ENCODE results near the gene PPP1R9A.

PPP1R9A gene

DNA sequence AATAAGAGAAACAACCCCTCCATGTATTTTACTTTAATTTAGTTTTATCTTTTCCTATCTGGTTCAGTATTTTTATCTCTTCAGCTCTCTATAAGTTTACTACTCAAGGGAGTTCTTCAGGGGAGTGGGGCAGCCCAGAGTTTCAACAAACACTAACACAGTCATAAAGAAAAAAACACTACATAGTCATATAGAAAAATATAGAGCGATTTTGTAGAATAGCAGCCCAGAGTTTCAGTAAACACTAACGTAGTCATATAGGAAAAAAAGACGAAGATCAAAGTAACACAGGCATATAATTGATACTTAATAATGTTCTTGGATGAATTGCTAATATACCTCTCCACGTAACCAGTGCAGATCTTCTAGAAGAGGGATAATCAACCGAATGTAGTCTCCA, 362.2 kb downstream of the PPP1R9A start:
- no peak for DNase-seq

DNA sequence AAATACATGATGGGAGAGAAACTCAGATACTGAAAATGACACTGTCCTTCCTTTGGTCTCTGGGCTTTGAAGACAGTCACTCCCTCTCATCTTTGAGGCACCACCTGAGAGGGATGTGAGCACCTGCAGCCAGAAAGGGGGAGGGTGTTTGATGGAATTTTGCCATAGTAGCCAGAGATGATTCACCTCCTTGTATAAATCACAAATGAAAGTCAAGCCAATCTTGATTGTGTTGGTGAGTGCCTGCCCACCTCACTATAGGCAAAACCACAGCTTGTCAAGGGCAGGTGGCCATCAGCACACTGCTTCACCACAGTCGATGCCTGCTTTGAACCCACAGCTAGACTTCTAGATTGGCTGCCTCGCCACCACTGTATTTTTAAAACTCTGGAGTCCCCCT, 368.7 kb downstream of the PPP1R9A start:
- no peak for DNase-seq

DNA sequence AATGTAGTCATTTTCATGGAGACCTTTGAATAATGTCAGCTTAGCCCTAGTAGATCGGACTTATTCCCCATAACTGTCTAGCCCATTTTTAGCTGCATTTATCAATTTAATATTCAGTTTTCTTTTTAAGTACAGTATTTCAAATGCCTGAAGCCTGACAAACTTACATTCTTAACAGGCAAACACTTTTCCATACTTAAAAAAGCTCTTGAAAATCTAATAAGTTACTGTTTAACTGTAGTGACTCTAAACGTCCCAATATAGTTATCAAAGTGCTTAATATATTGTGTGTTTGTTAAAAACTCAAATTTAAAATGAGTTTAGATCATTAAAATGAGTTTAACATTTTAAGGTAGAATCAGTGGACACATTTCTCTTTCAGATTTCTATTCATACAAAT, 372.0 kb downstream of the PPP1R9A start:
- DNase-seq: no peak

DNA sequence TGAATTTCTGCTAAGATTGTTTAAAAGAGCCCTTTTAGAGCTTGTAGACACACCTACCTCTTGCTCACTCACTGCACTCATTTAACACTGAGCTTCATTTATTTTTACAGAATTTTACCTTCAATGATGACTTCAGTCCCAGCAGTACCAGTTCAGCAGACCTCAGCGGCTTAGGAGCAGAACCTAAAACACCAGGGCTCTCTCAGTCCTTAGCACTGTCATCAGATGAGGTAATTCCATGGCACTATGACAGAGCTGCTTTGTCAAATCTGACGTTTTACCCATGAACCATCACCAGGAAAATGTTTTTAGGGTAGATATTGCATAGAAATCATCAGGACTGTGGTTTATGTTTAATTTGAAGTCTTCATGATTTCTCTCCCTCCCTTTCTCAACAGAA, 378.7 kb downstream of the PPP1R9A start:
- no peak for DNase-seq

DNA sequence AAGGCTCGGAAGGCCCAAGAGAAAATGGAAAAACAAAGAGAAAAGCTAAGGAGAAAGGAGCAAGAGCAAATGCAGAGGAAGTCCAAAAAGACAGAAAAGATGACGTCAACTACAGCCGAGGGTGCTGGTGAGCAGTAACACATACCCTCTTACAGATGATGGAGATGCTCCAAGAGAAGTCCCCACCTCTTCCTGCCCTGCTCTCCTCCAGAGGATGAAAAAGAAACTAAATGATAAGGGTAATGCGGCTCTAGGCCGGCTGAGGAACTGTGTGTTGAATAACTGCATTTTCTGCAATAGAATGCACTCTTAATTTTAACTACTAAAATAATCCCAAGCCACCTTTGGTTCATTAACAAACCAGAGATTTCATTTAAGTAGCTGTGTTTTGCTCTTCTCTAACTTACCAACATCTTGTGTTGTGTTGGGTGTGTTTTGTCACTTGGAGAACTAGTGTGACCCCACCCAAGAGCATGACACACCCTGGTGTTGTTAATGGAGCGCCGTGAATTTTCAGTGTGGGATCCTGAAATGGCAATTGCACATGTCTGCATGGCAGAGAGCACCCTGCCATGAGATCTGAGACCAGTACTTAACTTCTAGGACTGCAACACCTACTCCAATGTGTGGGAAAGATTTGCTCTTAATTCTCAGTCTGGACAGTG, 382.9 kb downstream of the PPP1R9A start:
- no peak for DNase-seq

DNA sequence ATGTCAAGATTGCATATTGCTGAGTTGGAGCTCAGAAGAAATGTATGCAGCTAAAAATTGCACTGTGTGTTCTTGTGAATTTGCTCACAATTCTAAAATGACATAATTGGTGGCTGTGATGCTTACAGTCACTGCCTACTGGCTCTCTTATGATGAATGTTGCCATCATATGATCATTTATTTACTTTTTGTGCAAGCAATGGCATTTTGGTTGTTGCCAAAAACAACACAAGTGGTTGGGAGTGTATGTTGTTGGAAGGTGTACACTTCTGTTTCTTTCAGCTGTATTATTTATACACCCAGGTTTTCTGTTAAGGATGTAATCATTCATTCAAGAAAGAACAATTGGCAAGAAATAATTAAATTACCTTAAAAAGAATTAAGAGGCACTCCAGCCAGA, 388.0 kb downstream of the PPP1R9A start:
- no peak for DNase-seq

DNA sequence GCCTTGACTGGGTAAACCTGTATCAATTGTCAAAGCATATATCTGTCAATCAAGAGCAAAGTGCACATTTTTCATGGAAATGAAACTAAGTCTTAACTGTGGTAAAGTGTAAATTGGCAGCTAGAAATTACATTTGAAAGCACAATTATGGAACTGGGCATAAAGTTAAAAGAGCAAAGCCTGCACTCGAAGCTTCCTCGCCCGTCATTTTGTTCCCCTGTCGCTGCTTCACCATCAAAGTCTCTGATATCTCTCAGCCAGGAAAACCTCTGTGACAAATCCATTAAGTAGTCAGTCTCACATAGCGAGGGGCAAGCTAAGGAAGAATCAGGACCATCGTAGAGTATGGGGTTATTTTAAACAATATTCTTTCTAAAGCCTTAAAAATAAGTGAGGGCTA, 389.1 kb downstream of the PPP1R9A start:
- DNase-seq: no peak

DNA sequence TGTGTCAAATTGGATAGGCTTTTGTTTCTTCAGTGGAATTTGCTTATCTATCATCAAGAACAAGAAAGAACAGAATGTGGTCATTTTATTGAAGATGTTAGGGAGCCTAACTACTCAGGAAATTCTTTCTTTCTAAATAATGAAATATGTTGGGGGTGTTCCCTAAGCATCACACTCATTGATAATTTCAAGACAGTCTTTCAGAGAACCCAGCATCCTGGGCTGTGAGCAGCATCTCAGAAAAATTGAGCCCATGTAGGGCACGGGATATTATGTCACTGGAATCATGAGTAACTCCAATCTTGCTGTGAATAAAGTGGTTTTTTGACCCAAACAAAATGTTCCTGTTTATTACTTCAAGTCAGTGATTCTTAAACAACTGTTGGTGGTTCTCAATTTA, 389.6 kb downstream of the PPP1R9A start:
- DNase-seq: no peak

DNA sequence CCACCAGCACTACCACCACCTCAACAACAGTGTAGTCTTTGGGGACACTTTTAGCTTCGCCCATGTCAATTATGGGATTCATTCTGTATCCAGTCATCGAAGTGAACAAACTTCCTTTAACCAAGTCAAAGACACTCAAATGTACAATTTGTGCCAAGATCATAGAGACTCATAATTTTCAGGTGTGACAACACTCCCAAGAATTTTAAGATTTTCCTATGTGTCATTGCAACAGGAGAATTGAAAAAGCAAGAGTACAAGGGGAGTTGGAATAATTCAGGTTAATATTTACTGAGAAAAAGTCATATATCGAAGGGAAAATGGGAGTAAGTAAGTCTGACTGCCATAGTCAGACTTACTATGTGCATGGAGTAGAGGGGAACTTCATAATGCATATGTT, 390.7 kb downstream of the PPP1R9A start:
- DNase-seq: no peak

DNA sequence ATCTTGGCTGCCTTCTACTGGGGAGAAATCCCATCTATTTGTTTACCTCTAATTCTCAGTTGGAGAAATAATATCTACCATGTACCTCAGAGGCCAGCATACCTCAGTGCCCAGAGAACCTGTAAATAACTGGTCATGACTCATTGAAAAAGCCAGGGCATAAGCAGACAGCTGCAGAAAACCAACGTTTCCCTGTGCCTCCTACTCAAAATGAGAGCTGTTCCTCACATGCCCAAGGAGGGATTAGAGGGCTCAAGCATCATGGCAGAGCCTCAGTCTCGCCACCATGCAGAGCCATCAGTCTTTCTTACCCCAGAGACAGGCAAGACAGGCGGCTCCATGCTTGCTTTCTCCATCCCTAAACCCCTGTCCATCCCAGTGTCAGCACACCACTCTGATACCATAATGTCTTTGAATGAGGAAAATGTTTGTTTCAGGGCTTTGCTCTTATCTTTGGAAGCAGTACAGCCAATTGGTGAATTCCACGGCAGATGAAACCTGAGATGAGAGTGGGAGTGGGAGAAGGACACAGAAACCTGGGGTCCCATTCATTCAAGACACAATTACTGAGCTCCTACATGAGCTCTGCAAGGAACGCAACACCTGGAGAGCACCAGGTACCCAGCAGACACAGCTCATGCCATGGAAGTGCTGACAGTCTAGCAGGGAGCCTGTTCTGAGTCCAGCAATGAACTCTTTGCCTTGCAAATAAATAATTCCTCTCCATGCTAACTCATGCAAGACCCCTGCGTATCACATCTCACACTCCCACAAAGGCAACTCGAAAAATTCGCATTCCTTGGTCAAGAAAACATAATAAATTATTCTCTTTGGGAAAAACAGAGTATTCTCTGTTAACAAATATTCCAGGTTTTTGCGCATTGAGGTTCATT, 395.9 kb downstream of the PPP1R9A start:
- no peak for DNase-seq

DNA sequence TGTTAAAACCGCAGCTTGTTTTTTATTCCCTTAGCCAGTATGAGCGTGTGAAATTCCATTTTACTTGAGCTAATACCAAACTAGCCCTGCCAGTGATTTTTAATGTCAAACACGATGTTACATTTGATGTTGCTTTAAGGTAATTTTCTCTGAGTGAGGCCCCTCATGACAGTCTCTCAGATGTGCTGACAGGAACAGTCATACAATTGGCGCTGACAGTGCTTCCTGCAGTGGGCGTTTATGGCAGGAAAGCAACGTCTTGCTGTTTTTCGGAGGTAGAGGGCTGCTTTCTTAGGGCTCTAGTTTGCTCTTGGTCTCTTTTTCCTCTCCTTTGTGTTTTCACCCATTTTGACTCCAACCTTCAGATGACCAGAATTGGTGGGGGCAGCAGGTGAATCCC, 397.6 kb downstream of the PPP1R9A start:
- DNase-seq: no peak

DNA sequence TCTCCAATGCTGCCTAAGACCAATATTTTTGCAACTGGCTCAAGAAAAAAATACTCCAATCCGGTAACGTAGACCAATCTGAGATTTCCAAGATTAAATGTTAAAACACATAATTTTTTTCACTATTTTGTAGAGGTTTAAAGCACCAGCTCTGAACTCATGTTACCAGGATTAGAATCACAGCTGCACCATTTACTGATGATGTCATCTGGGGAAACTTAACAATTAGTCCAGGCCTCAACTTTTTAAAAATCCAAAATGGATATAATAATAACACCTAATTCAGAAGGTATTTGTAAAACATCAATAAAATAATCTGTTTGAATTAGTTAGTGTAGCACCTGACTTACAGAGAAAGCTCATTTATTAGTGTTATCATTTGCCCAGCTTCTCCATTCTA, 402.6 kb downstream of the PPP1R9A start:
- DNase-seq: no peak

DNA sequence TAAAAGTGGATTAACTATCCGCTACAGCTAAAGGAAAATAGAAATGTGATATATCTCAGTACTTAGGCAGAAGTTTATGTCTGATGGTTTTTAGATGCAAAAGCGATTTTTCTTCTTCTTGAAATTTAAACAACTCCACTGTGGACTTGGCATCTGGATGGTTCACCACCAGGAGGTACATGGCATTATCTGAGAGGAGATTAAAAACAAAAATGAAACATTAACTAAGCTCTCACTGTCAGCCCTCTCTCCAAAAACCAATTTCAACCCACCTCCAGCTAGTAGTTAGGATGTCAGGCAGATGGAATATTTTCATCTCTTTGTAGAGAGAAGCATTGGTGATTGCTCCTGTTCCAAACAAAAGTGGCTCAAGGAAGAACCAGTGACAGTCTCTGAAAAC, 404.0 kb downstream of the PPP1R9A start:
- no peak for DNase-seq

DNA sequence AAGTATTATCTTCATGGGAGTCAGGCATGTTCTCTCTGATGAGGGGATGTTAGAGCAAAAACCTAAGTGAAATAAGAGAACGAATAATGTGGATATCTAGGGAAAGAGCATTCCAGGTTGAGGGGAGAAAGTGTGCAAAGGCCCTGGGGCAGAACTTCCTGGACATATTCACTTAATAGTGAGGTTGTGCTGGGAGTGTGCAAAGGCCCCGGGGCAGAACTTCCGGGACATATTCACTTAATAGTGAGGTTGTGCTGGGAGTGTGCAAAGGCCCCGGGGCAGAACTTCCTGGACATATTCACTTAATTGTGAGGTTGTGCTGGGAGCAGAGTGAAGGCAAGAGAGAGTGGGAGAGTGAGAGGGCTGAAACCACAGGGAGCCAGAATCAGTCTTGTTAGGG, 405.2 kb downstream of the PPP1R9A start:
- no peak for DNase-seq

DNA sequence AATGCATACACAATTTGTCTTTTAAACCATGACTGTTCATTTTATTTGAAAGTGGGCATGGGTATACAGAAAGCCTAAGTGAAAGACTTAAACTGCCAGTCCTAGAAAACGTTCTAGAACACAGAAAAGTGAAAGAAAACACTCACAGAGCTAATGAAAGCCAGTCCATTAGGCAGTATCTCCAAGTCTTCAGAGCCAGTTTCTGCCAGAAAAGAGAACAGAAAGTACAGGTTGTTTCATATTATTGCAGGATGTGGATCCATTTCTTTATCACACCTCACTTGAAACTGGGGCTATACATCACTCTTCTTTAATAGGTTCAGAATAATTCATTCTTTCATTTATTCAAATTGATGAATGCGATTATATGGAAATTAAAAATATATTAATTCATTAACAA, 409.2 kb downstream of the PPP1R9A start:
- no peak for DNase-seq

DNA sequence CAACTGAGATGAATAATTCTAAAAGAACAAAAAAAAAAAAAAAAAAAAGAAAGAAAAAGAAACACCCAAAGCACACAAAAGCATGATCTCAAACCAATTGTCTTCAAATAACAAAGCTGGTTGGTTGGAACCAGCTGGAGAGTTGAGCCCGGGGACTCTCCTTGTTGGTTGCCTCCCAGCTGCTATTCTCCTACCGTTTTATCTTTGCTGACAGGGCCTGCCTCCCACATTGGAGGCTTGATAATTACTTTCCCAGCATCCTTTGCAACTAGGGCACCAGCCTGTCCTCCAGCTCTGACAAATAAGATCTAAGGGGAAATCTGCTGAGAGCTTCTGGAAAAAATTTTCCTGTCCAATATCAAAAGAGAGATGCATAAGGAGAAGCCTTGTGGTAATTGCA, 410.2 kb downstream of the PPP1R9A start:
- peak; percentile 22 for DNase-seq

DNA sequence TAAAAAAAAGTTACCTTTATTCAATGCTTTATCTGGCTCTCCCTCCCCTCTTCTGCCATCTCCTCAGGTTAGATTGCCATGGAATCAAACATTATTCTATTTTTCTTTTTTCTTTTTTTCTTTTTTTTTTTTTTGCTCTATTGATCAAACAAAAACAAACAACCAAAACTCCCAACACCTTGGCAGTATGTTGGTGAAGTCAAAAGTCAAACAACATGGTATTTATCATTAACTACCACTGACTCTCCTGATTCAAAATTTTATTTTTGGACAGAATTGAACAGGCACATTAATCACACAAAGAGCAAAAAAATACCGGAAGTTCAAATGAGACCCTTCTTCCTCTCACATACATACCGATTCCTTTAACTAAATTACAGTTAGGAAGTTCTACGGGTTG, 410.6 kb downstream of the PPP1R9A start:
- DNase-seq: no peak

DNA sequence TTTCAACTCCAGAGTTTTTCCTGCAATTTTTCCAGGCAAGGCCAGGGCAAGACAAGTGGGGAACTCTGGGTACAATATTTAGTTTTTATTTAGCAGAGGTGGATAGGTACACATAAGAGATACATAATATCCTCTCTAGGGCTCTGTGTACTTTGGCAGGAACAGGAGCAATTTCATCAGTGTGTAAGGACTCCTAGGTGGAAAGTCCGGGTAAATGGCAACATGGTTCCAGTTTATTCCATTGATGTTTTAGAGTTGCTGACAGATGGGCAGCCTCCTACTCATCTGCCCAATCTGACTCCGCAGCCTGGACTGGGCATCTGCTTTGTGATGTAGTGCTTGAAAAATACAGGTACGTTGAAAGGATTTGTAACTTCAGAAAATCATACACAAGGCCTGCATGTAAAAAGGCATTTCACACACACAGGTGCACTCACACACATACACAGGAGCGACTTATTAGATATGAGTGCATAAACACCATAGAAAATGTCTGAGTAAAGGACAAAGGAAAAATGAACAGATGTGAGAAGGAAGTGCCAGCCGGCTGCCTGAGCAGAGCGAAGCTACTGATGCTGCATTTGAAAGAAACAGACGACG, 411.2 kb downstream of the PPP1R9A start:
- no peak for DNase-seq

DNA sequence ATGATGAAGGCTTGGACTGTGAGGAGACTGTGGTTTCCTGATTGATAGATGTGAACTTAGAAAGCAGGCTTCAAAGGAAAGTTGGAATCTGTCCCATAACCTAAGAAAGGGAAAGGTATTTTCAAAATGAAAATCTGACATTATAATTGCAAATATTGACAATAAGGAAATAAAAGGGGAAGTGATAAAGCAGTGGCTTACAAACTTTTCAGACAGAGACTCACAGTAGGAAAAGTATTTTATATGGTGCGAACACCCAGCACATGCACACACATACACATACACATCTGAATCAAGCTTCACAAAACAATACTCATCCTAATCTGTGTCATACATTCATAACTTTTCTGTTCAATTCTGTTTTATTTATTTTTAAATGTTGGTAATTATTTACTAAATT, 412.2 kb downstream of the PPP1R9A start:
- DNase-seq: no peak

DNA sequence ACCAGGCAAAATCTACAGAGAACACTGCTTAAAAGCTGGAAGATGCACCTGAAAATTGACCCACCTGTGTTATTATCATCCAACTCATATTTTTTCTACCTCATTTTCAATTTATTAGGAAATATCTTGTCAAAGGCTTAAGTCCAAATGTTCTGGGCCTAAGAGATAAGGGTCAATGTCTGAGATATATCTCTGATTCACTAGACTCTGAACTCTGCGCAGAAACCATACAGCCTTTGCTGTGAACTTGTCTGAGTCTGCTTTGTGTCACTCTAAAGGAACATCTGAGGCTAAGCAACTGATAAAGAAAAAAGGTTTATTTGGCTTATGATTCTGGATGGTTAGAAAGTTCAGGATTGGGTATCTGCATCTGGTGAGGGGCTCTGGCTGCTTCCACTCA, 413.3 kb downstream of the PPP1R9A start:
- DNase-seq: no peak

DNA sequence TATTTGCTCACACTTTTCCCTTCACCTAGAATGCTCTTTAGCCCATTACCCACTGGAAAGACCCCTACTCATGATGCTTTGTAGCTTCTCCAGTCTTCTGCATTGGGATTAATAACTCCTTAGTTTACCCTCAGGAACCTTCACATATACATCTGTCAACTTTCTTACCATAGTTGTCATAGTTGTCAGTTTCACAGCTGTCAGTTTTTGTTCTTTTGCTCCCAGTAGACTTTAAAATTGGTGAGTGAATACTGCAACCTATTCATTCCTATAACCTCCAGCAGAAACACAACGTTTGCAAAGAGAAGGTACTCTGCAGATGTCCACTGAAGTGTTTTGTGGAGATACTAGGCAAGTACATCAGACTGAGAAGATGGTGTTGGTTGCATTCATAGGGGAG, 414.3 kb downstream of the PPP1R9A start:
- no peak for DNase-seq

DNA sequence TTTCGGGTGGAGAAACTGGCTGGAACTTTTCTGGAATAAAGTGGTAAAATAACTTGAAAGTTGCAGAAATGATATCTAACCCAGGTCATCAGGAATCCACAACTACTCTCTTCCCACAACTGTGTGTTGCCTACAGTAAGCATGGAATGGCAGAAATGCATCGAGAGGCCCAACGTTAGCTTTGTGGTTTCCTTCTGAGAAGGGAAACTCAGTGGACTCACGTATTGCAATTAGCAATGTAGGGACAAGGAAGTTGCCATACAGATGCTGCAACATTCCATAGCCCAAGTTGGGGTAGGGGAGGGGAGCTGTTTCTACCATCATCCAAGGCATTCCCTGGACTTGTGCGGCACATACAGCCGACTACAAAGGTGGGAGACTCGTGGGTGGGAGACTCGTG, 415.0 kb downstream of the PPP1R9A start:
- DNase-seq: no peak

DNA sequence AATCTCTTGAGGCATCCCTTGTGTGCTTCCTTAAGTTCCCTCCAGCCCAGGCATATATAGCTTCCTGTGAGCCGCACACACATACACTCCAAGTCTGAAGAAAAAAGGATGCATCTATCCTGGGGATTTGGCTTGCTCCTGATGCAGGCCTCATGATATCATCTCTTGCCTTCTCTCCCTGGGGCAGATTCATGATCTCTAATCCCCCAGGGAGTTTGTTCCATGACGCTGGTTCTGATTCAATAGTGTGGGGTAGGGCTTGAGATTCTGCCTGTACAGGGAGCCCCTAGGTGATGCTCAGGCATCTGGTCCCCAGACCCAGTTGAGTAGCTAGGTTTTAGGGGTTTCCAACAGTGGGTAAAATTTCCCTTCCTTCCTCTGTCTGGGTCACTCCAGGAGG, 415.5 kb downstream of the PPP1R9A start:
- peak; percentile 13 for DNase-seq

DNA sequence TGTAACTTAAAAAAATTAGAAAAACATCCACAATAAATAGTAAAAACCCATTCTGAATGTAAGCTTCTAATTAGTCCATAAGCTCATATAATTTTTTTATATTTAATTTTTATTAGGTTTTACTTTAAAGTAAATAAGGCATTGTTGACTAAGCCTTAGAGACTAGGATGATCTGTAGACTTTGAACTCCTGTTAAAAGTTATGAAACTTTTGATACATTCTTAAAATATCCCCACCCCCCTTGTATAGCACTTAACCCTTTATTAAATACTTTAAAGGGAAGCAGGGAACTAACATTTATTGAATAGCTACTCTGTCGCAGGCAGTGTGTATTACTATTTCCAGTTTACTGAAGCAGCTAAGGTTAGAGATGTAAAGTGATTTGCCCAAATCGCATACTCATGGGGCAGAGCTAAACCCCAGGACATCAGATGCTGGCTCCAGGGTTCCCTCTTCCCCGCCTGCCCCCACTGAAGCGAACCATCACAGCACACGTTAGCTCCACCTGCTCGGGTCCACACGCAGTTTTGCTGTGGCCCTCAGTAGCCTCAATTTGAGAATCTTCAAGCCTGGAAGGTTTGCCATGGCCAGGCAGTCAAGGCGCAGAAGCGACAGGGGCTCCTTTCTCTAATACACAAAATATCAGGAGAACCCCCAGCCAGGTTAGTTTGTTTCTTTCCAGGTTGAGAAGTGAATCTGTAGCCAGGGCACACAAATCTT, 416.2 kb downstream of the PPP1R9A start:
- DNase-seq: no peak
